Suppressor macrophage treated with lipopolysaccharide for 1 hour (primary cell): ENCODE results near the gene NDUFA13.

ENCODE experiments used
- DNase-seq, 3 donors: peaks; one replicate each; pipeline ENCODE4 v3.0.0-alpha.2; 2020 to 2022

NDUFA13 gene

GRCh38 chr19:19534556-19535265 lies 18.7 kb downstream of the NDUFA13 start:
- DNase-seq: no peak

GRCh38 chr19:19535311-19536191 lies 19.5 kb downstream of the NDUFA13 start:
- no peak for DNase-seq

- peak; percentile 40 to 72 (median 58) for DNase-seq
These were observed 21.3 kb downstream of the NDUFA13 start for GRCh38 chr19:19537075-19538048.

GRCh38 chr19:19538061-19538784 lies 22.2 kb downstream of the NDUFA13 start, which contains the start of gene CILP2:
Gene CILP2 (plus strand): TSS chr19:19538265. CDS start chr19:19538350, 85 bp downstream.
- peak in 2 of 3 donors; percentile 28 to 49 for DNase-seq

GRCh38 chr19:19538785-19539166 lies 22.8 kb downstream of the NDUFA13 start:
- DNase-seq: no peak

- DNase-seq: no peak
These were observed 23.7 kb downstream of the NDUFA13 start for GRCh38 chr19:19539698-19540063.

GRCh38 chr19:19540064-19540714 lies 24.2 kb downstream of the NDUFA13 start:
- peak; percentile 75 to 92 (median 79) for DNase-seq

GRCh38 chr19:19540715-19541515 lies 24.9 kb downstream of the NDUFA13 start:
- peak; percentile 52 to 72 (median 54) for DNase-seq

DNA sequence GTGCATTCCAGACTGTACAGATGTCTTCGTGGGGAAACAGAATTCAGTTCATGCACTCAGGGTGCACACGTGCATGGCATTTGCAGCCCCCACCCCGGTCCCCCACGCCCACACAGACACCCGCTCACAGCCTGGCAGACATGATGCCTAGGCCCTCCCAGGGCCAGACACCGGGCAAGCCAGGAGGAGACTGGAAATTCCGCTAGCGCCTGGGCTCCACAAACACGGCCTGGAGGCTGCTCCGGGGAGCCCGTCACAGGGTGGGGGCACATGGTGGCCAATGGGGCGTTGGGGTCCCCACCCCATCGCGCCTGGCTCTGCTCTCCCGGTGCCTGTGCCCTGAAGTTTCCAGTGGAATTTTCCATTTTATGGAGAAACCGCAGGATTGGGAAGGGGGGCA lies 25.6 kb downstream of the NDUFA13 start:
- no peak for DNase-seq

DNA sequence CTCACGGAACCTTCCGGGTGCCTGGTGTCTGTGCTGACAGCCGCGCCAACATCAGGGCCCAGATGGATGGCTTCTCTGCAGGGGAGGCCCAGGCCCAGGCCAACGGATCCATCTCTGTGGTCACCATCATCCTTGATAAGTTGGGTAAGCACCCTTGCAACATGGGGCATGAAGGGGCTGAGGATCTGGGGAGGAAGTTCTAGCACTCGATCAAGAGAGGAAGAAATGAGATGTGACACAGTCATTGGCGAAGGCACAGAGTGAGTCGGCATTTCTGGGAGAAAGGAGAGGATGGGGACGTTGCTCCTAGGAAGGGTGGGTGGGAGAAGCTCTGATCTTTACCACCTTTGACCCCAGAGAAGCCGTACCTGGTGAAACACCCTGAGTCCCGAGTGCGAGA lies 26.5 kb downstream of the NDUFA13 start:
- peak; percentile 51 to 56 (median 53) for DNase-seq

DNA sequence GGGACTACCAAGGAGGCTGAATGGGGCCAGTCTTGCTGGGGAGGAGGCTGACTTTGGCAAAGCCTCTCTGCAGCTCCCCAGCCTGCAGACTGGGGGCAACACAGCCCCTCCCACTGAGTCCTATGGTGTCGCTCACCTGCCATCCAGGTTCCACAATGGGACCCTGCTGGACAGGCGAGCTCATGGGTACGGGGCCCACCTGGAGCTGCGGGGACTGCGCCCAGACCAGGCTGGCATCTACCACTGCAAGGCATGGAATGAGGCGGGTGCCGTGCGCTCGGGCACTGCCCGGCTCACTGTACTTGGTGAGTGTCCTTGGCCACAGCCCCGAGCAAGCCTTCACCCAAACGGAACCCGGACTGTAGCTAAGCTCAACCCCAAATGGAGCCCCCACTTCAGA lies 27.1 kb downstream of the NDUFA13 start:
- DNase-seq: no peak

GRCh38 chr19:19543640-19544039 lies 27.6 kb downstream of the NDUFA13 start:
- no peak for DNase-seq

DNA sequence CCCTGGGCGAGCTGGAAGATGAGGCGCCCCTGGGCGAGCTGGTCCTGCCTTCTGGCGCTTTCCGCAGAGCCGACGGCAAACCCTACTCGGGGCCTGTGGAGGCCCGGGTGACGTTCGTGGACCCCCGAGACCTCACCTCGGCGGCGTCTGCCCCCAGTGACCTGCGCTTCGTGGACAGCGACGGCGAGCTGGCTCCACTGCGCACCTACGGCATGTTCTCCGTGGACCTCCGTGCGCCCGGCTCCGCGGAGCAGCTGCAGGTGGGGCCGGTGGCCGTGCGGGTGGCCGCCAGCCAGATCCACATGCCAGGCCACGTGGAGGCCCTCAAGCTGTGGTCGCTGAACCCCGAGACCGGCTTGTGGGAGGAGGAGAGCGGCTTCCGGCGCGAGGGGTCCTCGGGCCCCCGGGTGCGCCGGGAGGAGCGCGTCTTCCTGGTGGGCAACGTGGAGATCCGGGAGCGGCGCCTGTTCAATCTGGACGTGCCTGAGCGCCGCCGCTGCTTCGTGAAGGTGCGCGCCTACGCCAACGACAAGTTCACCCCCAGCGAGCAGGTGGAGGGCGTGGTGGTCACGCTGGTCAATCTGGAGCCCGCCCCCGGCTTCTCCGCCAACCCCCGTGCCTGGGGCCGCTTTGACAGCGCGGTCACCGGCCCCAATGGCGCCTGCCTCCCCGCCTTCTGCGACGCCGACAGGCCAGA lies 28.4 kb downstream of the NDUFA13 start:
- DNase-seq: no peak

- DNase-seq: no peak
These were observed 29.0 kb downstream of the NDUFA13 start for GRCh38 chr19:19544954-19545591.

DNA sequence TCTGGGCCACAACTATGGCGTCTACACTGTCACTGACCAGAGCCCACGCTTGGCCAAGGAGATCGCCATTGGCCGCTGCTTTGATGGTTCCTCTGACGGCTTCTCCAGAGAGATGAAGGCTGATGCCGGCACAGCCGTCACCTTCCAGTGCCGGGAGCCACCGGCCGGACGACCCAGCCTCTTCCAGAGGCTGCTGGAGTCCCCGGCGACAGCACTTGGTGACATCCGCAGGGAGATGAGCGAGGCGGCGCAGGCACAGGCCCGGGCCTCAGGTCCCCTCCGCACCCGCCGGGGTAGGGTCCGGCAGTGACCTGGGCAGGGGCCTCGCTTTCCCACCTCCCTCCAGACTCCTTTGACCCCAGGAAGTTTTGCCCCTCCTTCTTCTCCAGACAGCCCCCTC lies 29.7 kb downstream of the NDUFA13 start:
- no peak for DNase-seq

DNA sequence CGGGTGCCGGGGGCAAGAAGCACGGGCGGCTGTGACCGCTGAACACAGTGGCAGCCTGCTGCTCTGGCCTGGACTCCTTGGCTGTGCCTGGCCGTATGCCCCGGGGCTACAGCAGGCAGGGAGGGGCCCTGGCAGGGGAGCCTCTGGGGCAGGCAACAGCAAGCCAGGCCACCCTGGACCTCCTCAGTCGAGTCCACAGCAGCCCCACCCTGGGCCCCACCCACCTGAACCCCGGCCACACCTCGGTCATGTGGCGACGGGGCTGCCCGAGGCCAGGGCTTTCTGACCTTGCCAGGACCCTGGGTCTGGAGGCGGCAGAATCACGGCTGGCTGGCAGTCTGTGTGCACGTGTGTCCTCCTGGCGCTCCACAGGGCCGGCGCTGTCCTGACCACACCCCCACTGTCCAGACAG lies 30.7 kb downstream of the NDUFA13 start:
- DNase-seq: no peak

GRCh38 chr19:19547674-19548336 lies 31.8 kb downstream of the NDUFA13 start:
- DNase-seq: no peak

DNA sequence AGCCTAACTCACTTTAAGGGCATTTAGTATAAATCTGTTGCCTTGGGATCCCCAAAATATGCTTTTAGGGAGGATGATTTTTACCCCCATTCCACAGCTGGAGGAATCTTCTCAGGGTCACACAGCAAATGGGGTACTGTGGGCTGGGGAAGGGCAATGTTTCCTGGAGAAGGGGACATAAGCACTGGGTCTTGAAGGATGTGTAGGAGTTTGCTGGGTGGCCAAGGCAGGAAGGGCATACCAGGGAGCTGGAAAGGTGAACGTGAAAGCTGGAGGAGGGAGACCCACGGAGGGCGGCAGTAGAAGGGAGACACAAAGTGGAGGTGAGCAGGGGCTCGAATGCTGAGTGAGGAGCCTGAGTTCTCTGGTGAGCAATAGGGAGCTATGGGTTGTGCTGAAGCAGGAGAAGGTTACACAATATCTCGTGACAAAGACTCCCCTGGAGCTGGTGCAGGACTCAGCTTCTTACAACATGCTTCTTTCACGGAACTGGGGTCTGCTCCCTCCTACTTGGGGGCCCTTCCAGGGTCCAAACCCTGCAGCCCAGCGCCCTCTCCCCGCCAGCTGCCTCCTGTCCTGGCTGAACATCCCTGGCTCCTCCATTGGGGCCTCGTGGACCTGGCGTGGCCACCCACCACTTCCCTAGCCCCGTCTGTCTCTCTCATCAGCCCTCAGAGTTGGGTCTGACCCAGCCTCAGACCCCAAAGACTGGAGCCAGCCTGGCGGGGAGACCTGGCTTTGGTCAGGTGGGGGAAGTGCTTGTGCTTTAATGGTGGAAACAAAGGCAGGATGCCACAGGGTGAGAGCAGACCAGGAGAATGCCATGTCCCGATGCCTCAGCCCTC lies 33.1 kb downstream of the NDUFA13 start:
- DNase-seq: peak in 1 of 3 donors; percentile 35
